IMR-90 (cell line): ENCODE measurements around the gene MAPKAPK5. TPM values are rescaled to one million over a fixed set of nuclear protein-coding genes. Genes with fewer than 3 reads are reported as not detected.

Experiments
- ATAC-seq: fragments of 200-7000 bp; cut with Tn5 transposase; 2 replicates; pipeline ENCODE4 v1.9.1; 2020; ENCODE audit warnings: low read depth, mild to moderate bottlenecking, moderate library complexity
- BruUV-seq: library from RNA; stranded (reverse); fragments of 400-500 nt; replicated peaks from 2 replicates; lab custom pipeline; 2021; lab: Mats Ljungman, UMichigan
- CTCF ChIA-PET: fragments of 300-600 bp; formaldehyde crosslinking; extraction: SDS; loops from one replicate; lab custom pipeline; 2021; ENCODE audit warnings: antibody characterized with exemption; lab: Yijun Ruan, JAX
- POLR2A ChIA-PET: fragments of 300-600 bp; sonication (Branson Sonifier 250); formaldehyde crosslinking; loops from one replicate; lab custom pipeline; 2022; ENCODE audit warnings: antibody characterized with exemption; ENCODE audit not compliant: unreplicated experiment; lab: Charles Lee
- DNase-seq: peaks from one replicate; pipeline ENCODE4 v3.0.0; 2013
- H2AFZ ChIP-seq: replicated peaks from 2 replicates; pipeline ENCODE3; 2013; ENCODE audit warnings: low read length, mild to moderate bottlenecking; ENCODE audit not compliant: poor library complexity
- H2AK5ac ChIP-seq: 2 replicates; pipeline ENCODE4 v1.6.1; 2013; ENCODE audit warnings: low read depth, low read length, inconsistent platforms
- H2AK9ac ChIP-seq: replicated peaks from 2 replicates; pipeline ENCODE3; 2013; ENCODE audit warnings: mild to moderate bottlenecking, low read depth, low read length, moderate library complexity; ENCODE audit not compliant: poor library complexity
- H2BK120ac ChIP-seq: 2 replicates; pipeline ENCODE4 v1.6.1; 2013; ENCODE audit warnings: low read depth, low read length, inconsistent platforms
- H2BK15ac ChIP-seq: 3 replicates; pipeline ENCODE4 v1.6.1; 2013; ENCODE audit warnings: low read depth, low read length, inconsistent platforms
- H2BK20ac ChIP-seq: 2 replicates; pipeline ENCODE4 v1.6.1; 2013; ENCODE audit warnings: low read depth, mild to moderate bottlenecking, inconsistent platforms, low read length, moderate library complexity
- H2BK5ac ChIP-seq: 2 replicates; pipeline ENCODE4 v1.6.1; 2013; ENCODE audit warnings: mild to moderate bottlenecking, low read depth, low read length, inconsistent platforms; ENCODE audit not compliant: poor library complexity, severe bottlenecking
- H3K14ac ChIP-seq: replicated peaks from 2 replicates; pipeline ENCODE4 v1.6.1; 2013; ENCODE audit warnings: low read depth, low read length, inconsistent platforms
- H3K18ac ChIP-seq: 2 replicates; pipeline ENCODE4 v1.6.1; 2013; ENCODE audit warnings: low read depth, low read length, control low read depth
- H3K23ac ChIP-seq: 2 replicates; pipeline ENCODE4 v1.6.1; 2013; ENCODE audit warnings: low read depth, low read length, inconsistent platforms
- H3K27ac ChIP-seq: 2 replicates; pipeline ENCODE4 v1.5.1; 2013; ENCODE audit warnings: mild to moderate bottlenecking, control low read depth, low read length; ENCODE audit not compliant: insufficient read depth
- H3K27me3 ChIP-seq: 2 replicates; pipeline ENCODE4 v1.6.1; 2013; ENCODE audit warnings: low read length; ENCODE audit not compliant: control insufficient read depth, insufficient read depth
- H3K36me3 ChIP-seq: 2 replicates; pipeline ENCODE4 v1.6.1; 2013; ENCODE audit warnings: low read length, mixed read lengths; ENCODE audit not compliant: control insufficient read depth, insufficient read depth
- H3K4ac ChIP-seq: 2 replicates; pipeline ENCODE4 v1.6.1; 2013; ENCODE audit warnings: low read depth, low read length, inconsistent platforms
- H3K4me1 ChIP-seq: 2 replicates; pipeline ENCODE4 v1.6.1; 2013; ENCODE audit warnings: low read length, mixed read lengths; ENCODE audit not compliant: control insufficient read depth, insufficient read depth
- H3K4me2 ChIP-seq: 2 replicates; pipeline ENCODE4 v1.6.1; 2013; ENCODE audit warnings: low read depth, mild to moderate bottlenecking, control low read depth, low read length, moderate library complexity
- H3K4me3 ChIP-seq: 2 replicates; pipeline ENCODE4 v1.5.1; 2013; ENCODE audit warnings: low read depth, mild to moderate bottlenecking, control low read depth, low read length, moderate library complexity; ENCODE audit not compliant: insufficient read depth
- H3K56ac ChIP-seq: 2 replicates; pipeline ENCODE4 v1.6.1; 2013; ENCODE audit warnings: low read length, inconsistent platforms; ENCODE audit not compliant: insufficient read depth; ENCODE audit errors: extremely low read depth
- H3K79me1 ChIP-seq, 2 experiments: 2 replicates each; pipeline ENCODE4 v1.6.1; 2013; ENCODE audit warnings: low read length in 2 of 2, inconsistent platforms in 1 of 2, low read depth in 1 of 2
- H3K9ac ChIP-seq: 2 replicates; pipeline ENCODE4 v1.6.1; 2013; ENCODE audit warnings: low read depth, low read length, control low read depth
- H3K9me1 ChIP-seq: 2 replicates; pipeline ENCODE4 v1.6.1; 2013; ENCODE audit warnings: low read length, inconsistent platforms; ENCODE audit not compliant: insufficient read depth
- H3K9me3 ChIP-seq: 2 replicates; pipeline ENCODE4 v1.6.1; 2013; ENCODE audit warnings: low read length; ENCODE audit not compliant: control insufficient read depth, insufficient read depth
- H4K20me1 ChIP-seq: 2 replicates; pipeline ENCODE4 v1.6.1; 2013; ENCODE audit warnings: low read length, inconsistent platforms; ENCODE audit not compliant: insufficient read depth
- H4K5ac ChIP-seq: 2 replicates; pipeline ENCODE4 v1.6.1; 2013; ENCODE audit warnings: mild to moderate bottlenecking, low read depth, low read length, control low read depth
- H4K8ac ChIP-seq, 2 experiments: 2 replicates each; pipeline ENCODE4 v1.6.1; 2013; ENCODE audit warnings: low read depth in 2 of 2, low read length in 2 of 2, control low read depth in 1 of 2, inconsistent platforms in 1 of 2
- H4K91ac ChIP-seq: 2 replicates; pipeline ENCODE4 v1.6.1; 2013; ENCODE audit warnings: low read depth, low read length, inconsistent platforms; ENCODE audit not compliant: insufficient read depth
- BHLHE40 ChIP-seq: fragments of 150-350 bp; IDR thresholded peaks from 2 replicates; pipeline ENCODE4 v1.6.1; 2016; ENCODE audit warnings: mild to moderate bottlenecking, low read depth, low read length
- CEBPB ChIP-seq: IDR thresholded peaks from 2 replicates; pipeline ENCODE4 v1.6.1; 2012; ENCODE audit warnings: low read depth, low read length, improper control_type of control experiment
- CHD1 ChIP-seq: IDR thresholded peaks from 2 replicates; pipeline ENCODE4 v1.6.1; 2012; ENCODE audit warnings: low read depth, low read length, improper control_type of control experiment
- CTCF ChIP-seq: conservative IDR thresholded peaks from 2 replicates; pipeline ENCODE4 v1.5.1; 2012; ENCODE audit warnings: mild to moderate bottlenecking, low read depth, low read length, improper control_type of control experiment
- ELK1 ChIP-seq: fragments of 150-350 bp; IDR thresholded peaks from 2 replicates; pipeline ENCODE4 v1.6.1; 2016; ENCODE audit warnings: low read depth, mild to moderate bottlenecking, low read length, moderate library complexity, borderline replicate concordance
- FOS ChIP-seq: fragments of 150-350 bp; IDR thresholded peaks from 2 replicates; pipeline ENCODE4 v1.6.1; 2016; ENCODE audit warnings: low read depth, low read length
- MAFK ChIP-seq: IDR thresholded peaks from 2 replicates; pipeline ENCODE4 v1.6.1; 2012; ENCODE audit warnings: low read depth, low read length, improper control_type of control experiment
- MAZ ChIP-seq: IDR thresholded peaks from 2 replicates; pipeline ENCODE4 v1.6.1; 2012; ENCODE audit warnings: low read depth, mild to moderate bottlenecking, low read length, improper control_type of control experiment, moderate library complexity, borderline replicate concordance
- MXI1 ChIP-seq: IDR thresholded peaks from 2 replicates; pipeline ENCODE4 v1.6.1; 2012; ENCODE audit warnings: low read depth, mild to moderate bottlenecking, low read length, moderate library complexity, borderline replicate concordance
- NFE2L2 ChIP-seq: fragments of 150-350 bp; IDR thresholded peaks from 2 replicates; pipeline ENCODE4 v1.6.1; 2016; ENCODE audit warnings: low read depth, mild to moderate bottlenecking, low read length
- POLR2A ChIP-seq: IDR thresholded peaks from 2 replicates; pipeline ENCODE4 v1.6.1; 2012; ENCODE audit warnings: mild to moderate bottlenecking, low read depth, low read length
- RCOR1 ChIP-seq: IDR thresholded peaks from 2 replicates; pipeline ENCODE4 v1.6.1; 2012; ENCODE audit warnings: mild to moderate bottlenecking, low read length, improper control_type of control experiment; ENCODE audit not compliant: insufficient replicate concordance
- SMC3 ChIP-seq: fragments of 150-350 bp; IDR thresholded peaks from 2 replicates; pipeline ENCODE4 v1.6.1; 2016; ENCODE audit warnings: low read depth, mild to moderate bottlenecking, antibody characterized with exemption, low read length, moderate library complexity
- USF2 ChIP-seq: fragments of 150-350 bp; IDR thresholded peaks from 2 replicates; pipeline ENCODE4 v1.6.1; 2017; ENCODE audit warnings: mild to moderate bottlenecking, antibody characterized with exemption, low read length, low read depth
- WGBS, 2 experiments: methylation state at CpG; one replicate each; pipeline versions ENCODE4 v1.1.5 to v1.1.7; 2013; ENCODE audit warnings: missing lambda C conversion rate in 2 of 2; ENCODE audit not compliant: insufficient read length in 1 of 2; ENCODE audit errors: extremely low coverage in 2 of 2; 5-methylcytosine and 5-hydroxymethylcytosine counted together
- dilution Hi-C: fragments of 300-500 bp; cut with HindIII; formaldehyde crosslinking; loops from one replicate; pipeline ENCODE4 v1.14.3; 2018; ENCODE audit warnings: low sequenced_read_pairs; ENCODE audit not compliant: unreplicated experiment
- in situ Hi-C: fragments of 300-500 bp; cut with MboI; formaldehyde crosslinking; loops from 3 replicates; pipeline ENCODE4 v1.14.3; 2019; ENCODE audit warnings: low sequenced_read_pairs, inconsistent platforms, mixed read lengths
- intact Hi-C: fragments of 100-400 bp; cut with micrococcal nuclease; formaldehyde crosslinking; loops from 2 replicates; pipeline ENCODE4 v1.10.0; 2022
- polyA plus RNA-seq, 3 experiments: library from polyadenylated mRNA; depleted of rRNA; stranded (reverse); fragments of >200 nt; gene quantifications; 2 replicates each; pipeline ENCODE4 v1.2.3, GENCODE V29; 2012; ENCODE audit warnings: low replicate concordance in 1 of 3
- total RNA-seq: library from RNA; depleted of rRNA; stranded (reverse); fragments of >200 nt; gene quantifications from 2 replicates; pipeline ENCODE4 v1.2.3, GENCODE V29; 2012

The MAPKAPK5 gene
- total and polyA plus RNA-seq, 2 of the 4 experiments (the other 2 are of a cell fraction) = 35.0 to 44.6 TPM

- no peak overlapping the region for H3K4me2 ChIP-seq
- dilution Hi-C loops = no loop called here
- H3K79me1 ChIP-seq = peaks cover 20 to 62% of the 10 kb centered on the region in 2 experiments
- H3K14ac ChIP-seq = no peak overlapping the region
- H3K27me3 ChIP-seq = no peaks in the 10 kb centered on the region
- H4K91ac ChIP-seq = no peak overlapping the region
- H3K9ac ChIP-seq = no peak overlapping the region
- H3K23ac ChIP-seq = no peak overlapping the region
- no peak overlapping the region for H2AK9ac ChIP-seq
- H2BK5ac ChIP-seq = no peak overlapping the region
- peaks cover 11% of the 10 kb centered on the region for H4K20me1 ChIP-seq
- H3K56ac ChIP-seq = no peak overlapping the region
- H4K8ac ChIP-seq = no peak overlapping the region
- in situ Hi-C loops = no loop called here
- H2AFZ ChIP-seq = no peak overlapping the region
- POLR2A ChIA-PET = no interaction called here
- DNase-seq (no peak), ATAC-seq (no peak)
- WGBS, 2 experiments = no CpG with 5 or more reads among the region's 2 CpGs
- no peak overlapping the region for H2AK5ac ChIP-seq
- H3K9me1 ChIP-seq = peaks cover 4% of the 10 kb centered on the region
- H3K4me1 ChIP-seq = no peaks in the 10 kb centered on the region
- H2BK120ac ChIP-seq = no peak overlapping the region
- TF ChIP-seq CTCF = no peak
- TF ChIP-seq RCOR1 = no peak
- no peak for TF ChIP-seq NFE2L2
- no peak for TF ChIP-seq CEBPB
- no peak for TF ChIP-seq POLR2A
- no peak for TF ChIP-seq FOS
- no peak for TF ChIP-seq CHD1
- no peak for TF ChIP-seq MAZ
- TF ChIP-seq SMC3 = no peak
- no peak for TF ChIP-seq BHLHE40
- TF ChIP-seq MAFK = no peak
- TF ChIP-seq ELK1 = no peak
- no peak for TF ChIP-seq MXI1
- TF ChIP-seq USF2 = no peak
- H3K18ac ChIP-seq = no peak overlapping the region
- H3K4ac ChIP-seq = no peak overlapping the region
- no peak overlapping the region for H2BK15ac ChIP-seq
- no peak overlapping the region for H3K27ac ChIP-seq
- no peak overlapping the region for H4K5ac ChIP-seq
- H3K4me3 ChIP-seq = no peak overlapping the region
- CTCF ChIA-PET = no interaction called here
- no peaks in the 10 kb centered on the region for H3K9me3 ChIP-seq
- no TSS peak for BruUV-seq
- intact Hi-C loops = no loop called here
- H3K36me3 ChIP-seq = peaks cover 7% of the 10 kb centered on the region; the same call in 1 of the 2 replicates
- no peak overlapping the region for H2BK20ac ChIP-seq
Measured at GRCh38 chr12:111846016-111846415, 4.0 kb downstream of the MAPKAPK5 start.
